ENCODE measurements around the gene CISH. TPM values are rescaled to one million over a fixed set of nuclear protein-coding genes. Genes with fewer than 3 reads are reported as not detected.

CISH gene
- total RNA-seq, 1 experiment from 2014 or later = 8.4 TPM

DNA sequence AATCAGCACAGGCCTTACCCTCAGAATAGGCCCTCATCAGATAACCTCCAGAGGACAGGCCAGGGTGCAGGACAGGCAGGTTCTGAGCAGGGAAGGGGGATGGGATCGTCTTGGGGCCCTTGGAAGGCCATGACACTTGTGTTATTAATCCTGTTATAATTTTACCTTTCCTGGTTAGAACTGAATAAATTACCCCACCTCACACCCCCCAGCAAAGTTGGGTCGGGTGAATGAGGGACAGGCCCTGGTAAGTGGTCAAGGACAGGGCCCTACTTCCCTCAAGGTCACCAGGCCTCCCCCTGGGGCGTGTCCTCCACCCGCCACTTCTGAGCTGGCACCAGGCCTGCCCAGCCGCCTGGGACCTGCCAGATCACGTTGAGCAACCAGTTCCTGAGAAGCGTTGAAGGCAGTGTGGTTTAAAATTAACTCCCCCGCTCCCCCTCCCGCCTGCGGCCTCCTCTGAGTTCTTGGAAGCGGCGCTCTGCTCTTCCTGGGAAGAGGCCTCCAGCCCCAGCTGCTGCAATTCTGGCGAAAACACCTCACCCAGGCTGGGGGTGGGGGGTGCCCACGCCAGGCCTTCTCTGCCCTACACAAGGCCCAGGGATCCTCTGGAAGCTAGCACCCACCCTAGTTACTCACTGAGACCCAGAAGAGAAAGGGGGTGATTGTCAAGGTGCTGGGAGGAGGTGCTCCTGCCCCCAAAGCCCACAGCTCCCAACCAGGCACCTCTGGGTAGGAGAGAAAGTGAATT lies 10.6 kb downstream of the CISH start:
- no peaks in the 10 kb centered on the region for H3K27me3 ChIP-seq
- H3K9me3 ChIP-seq (replicated peaks) = no peaks in the 10 kb centered on the region
- DNase-seq = peak; percentile 93 to 94
- peak overlapping the region; percentile 90 for H3K27ac ChIP-seq
- peaks cover 23% of the 10 kb centered on the region for H3K4me1 ChIP-seq
- 0 out of 2 replicates have a peak, but pooled peaks cover 2% of the 10 kb centered on the region for H3K36me3 ChIP-seq
- H3K4me3 ChIP-seq = peak overlapping the region; percentile 6; the same call in 1 of the 2 replicates

- Histone ChIP-seq H3K4me3 (no peak overlapping the region), H3K9me3 (replicated peaks) (no peaks in the 10 kb centered on the region), H3K27ac (peak overlapping the region; percentile 90), H3K4me1 (peaks cover 23% of the 10 kb centered on the region), H3K36me3 (no peaks in the 10 kb centered on the region), H3K27me3 (no peaks in the 10 kb centered on the region)
- DNase-seq = no peak
These were observed 11.3 kb downstream of the CISH start for GRCh38 chr3:50600141-50600753.

DNA sequence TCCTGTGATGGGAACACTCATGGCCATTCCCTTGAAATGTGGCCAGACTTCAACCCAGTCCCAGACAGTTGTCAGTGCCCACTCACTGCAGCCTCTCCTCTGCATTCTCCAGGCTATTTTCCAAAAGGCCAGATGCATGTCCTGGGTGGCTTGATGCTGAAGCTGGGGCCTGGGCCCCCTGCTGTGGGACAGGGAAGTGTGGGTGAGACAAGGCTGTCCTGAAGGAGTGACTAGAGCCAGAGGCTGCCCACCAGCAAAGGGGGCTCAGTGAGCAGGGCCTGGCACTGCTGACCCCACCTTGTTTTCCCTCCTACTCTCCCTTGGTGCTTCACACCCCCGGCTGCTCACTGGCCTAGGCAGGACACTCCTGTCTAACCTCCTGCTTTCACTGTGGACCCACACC lies 11.9 kb downstream of the CISH start:
- H3K36me3 ChIP-seq = no peaks in the 10 kb centered on the region
- DNase-seq = no peak
- no peak overlapping the region for H3K4me3 ChIP-seq
- no peak overlapping the region for H3K27ac ChIP-seq
- no peaks in the 10 kb centered on the region for H3K9me3 ChIP-seq (replicated peaks)
- H3K27me3 ChIP-seq = no peaks in the 10 kb centered on the region
- H3K4me1 ChIP-seq = peaks cover 23% of the 10 kb centered on the region

DNA sequence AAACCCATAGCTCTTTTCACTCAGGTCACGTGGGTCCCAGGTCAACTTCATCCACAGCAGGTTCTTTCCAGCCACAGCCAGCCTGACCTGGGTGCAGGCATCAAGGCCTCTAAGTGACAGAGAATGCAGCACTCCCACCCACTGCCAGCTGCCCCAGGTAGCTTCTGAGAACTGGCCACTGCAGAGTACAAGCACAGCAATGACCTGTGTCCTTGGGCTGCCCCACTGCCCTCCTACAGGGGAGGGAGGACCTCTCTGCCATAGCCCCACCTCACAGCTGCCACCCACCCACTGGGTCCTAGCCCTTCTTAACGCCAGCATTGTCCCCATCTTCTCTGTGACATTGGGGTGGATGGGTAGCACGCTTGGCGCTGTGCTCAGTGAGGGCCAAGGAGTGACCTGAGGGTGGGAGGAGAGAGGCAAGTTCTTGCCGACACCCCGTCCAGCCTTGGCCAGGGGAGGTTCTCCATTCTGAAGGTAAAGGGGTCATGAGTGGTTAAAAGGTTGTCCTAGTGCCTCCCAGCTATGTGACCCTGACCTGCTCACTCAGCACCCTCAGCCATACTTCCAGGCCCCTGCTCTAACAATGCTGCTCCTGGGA lies 12.4 kb downstream of the CISH start:
- Histone ChIP-seq H3K36me3 (no peaks in the 10 kb centered on the region), H3K4me1 (peaks cover 23% of the 10 kb centered on the region), H3K27me3 (no peaks in the 10 kb centered on the region), H3K4me3 (no peak overlapping the region), H3K9me3 (replicated peaks) (no peaks in the 10 kb centered on the region), H3K27ac (no peak overlapping the region)
- no peak for DNase-seq

GRCh38 chr3:50594253-50594785 lies 17.3 kb downstream of the CISH start:
- Histone ChIP-seq H3K27me3 (no peaks in the 10 kb centered on the region), H3K4me1 (peaks cover 23% of the 10 kb centered on the region), H3K36me3 (no peaks in the 10 kb centered on the region), H3K4me3 (no peak overlapping the region), H3K9me3 (replicated peaks) (no peaks in the 10 kb centered on the region), H3K27ac (no peak overlapping the region)
- DNase-seq = peak in 1 of 2 experiments; percentile 21

DNA sequence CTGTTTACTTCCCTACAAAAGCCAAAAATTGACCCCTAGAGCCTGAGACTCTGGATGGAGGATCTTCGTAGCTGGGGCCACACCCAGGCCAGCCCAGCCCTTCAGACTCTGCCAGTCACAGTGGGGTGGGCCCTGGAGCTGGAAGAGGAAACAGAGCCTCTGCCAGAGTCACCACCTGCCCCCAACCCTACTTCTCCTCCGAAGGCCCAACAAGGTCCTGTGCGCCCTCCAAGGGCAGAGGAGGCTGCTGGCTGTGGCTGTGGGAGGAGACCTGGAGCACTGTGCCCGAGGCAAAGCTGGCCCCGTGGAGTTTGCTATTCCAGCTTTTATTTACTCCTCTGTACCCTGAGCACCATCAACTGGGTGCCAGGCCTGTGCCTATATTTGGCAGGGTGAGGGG lies 19.0 kb downstream of the CISH start:
- no peak for DNase-seq
- H3K9me3 ChIP-seq (replicated peaks) = no peaks in the 10 kb centered on the region
- H3K4me3 ChIP-seq = no peak overlapping the region
- H3K36me3 ChIP-seq = no peaks in the 10 kb centered on the region
- H3K27ac ChIP-seq = no peak overlapping the region
- peaks cover 28% of the 10 kb centered on the region for H3K4me1 ChIP-seq
- no peaks in the 10 kb centered on the region for H3K27me3 ChIP-seq

DNA sequence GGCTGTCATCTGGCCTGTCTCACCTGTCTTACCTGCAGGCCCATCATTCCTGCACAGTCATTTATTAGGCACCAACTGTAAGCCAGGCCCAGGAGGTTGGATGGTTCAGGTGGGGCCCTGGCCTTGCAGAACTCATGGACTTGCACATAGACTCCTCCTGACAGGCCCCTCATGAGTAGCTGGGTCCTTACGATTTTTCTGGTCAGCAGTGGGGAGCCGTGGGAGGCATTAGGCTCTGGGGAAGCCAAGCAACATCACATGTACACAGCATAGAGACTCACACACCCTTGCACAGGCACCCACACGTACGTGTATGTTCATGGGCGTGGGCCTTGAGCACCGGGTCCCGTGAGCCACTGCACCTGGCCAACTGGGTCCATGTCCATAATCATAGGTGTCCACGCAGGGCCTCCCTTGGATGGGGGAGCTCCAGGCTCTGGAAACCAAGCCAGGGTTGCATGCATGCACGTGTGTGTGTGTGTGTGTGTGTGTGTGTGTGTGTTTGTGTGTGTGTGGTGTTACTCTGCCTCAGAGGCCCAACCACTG lies 20.3 kb downstream of the CISH start:
- Histone ChIP-seq H3K9me3 (replicated peaks) (no peaks in the 10 kb centered on the region), H3K27me3 (no peaks in the 10 kb centered on the region), H3K4me1 (peaks cover 28% of the 10 kb centered on the region), H3K27ac (peak overlapping the region; percentile 98), H3K4me3 (no peak overlapping the region), H3K36me3 (no peaks in the 10 kb centered on the region)
- no peak for DNase-seq

GRCh38 chr3:50588759-50589433 lies 22.7 kb downstream of the CISH start:
- Histone ChIP-seq H3K9me3 (replicated peaks) (no peaks in the 10 kb centered on the region), H3K27me3 (no peaks in the 10 kb centered on the region), H3K27ac (no peak overlapping the region), H3K4me1 (peaks cover 28% of the 10 kb centered on the region), H3K4me3 (no peak overlapping the region), H3K36me3 (no peaks in the 10 kb centered on the region)
- peak; percentile 35 to 71 for DNase-seq

- no peak overlapping the region for H3K4me3 ChIP-seq
- no peaks in the 10 kb centered on the region for H3K9me3 ChIP-seq (replicated peaks)
- no peak for DNase-seq
These were observed 23.5 kb downstream of the CISH start for GRCh38 chr3:50587806-50588758.

GRCh38 chr3:50587373-50587772 lies 24.2 kb downstream of the CISH start:
- DNase-seq = no peak
- H3K4me1 ChIP-seq = peaks cover 25% of the 10 kb centered on the region
- no peaks in the 10 kb centered on the region for H3K9me3 ChIP-seq (replicated peaks)
- H3K27me3 ChIP-seq = no peaks in the 10 kb centered on the region
- no peak overlapping the region for H3K27ac ChIP-seq
- no peaks in the 10 kb centered on the region for H3K36me3 ChIP-seq
- H3K4me3 ChIP-seq = no peak overlapping the region

More at GRCh38 chr3:50587806-50588758, 23.5 kb downstream of the CISH start:
- no peaks in the 10 kb centered on the region for H3K27me3 ChIP-seq
- H3K4me1 ChIP-seq = peaks cover 28% of the 10 kb centered on the region
- no peaks in the 10 kb centered on the region for H3K36me3 ChIP-seq
- H3K27ac ChIP-seq = no peak overlapping the region

DNA sequence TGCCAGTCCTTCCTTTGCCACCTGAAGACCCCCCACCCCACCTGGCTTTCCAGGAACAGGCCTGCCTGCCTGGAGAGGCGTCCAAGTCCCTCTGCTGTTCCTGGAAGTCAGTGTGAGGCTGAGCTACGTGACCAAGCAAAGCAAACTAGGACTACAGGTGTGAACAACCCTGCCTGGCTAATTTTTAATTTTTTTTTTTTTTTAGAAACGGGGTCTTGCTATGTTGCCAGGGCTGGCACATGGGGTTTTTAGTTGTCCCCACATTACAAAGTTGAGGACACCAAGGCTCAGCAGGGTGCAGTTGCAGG lies 24.9 kb downstream of the CISH start:
- Histone ChIP-seq H3K27me3 (no peaks in the 10 kb centered on the region), H3K9me3 (replicated peaks) (no peaks in the 10 kb centered on the region), H3K27ac (no peak overlapping the region), H3K36me3 (no peaks in the 10 kb centered on the region), H3K4me3 (no peak overlapping the region), H3K4me1 (peaks cover 22% of the 10 kb centered on the region)
- no peak for DNase-seq

- Histone ChIP-seq H3K4me1 (peaks cover 17% of the 10 kb centered on the region), H3K27ac (no peak overlapping the region), H3K36me3 (no peaks in the 10 kb centered on the region), H3K4me3 (no peak overlapping the region), H3K9me3 (replicated peaks) (no peaks in the 10 kb centered on the region), H3K27me3 (no peaks in the 10 kb centered on the region)
- DNase-seq = no peak
These were observed 25.4 kb downstream of the CISH start for GRCh38 chr3:50585919-50586762.

- Histone ChIP-seq H3K4me3 (no peak overlapping the region), H3K36me3 (no peaks in the 10 kb centered on the region), H3K9me3 (replicated peaks) (no peaks in the 10 kb centered on the region), H3K27ac (no peak overlapping the region), H3K4me1 (peaks cover 5% of the 10 kb centered on the region; the same call in 1 of the 2 replicates), H3K27me3 (no peaks in the 10 kb centered on the region)
- DNase-seq = no peak
These were observed 27.2 kb downstream of the CISH start for GRCh38 chr3:50584391-50584790.

Measured in SJCRH30 (cell line).